RWPE2 (cell line): Measurements from ENCODE around the gene LCE1D.

Experiments used
- ATAC-seq: fragments of 200-7000 bp; cut with Tn5 transposase; 3 replicates; pipeline ENCODE4 v1.9.1; 2021; ENCODE audit warnings: low read depth
- DNase-seq: peaks from one replicate; pipeline ENCODE4 v3.0.0-alpha.2; 2020; ENCODE audit warnings: low spot score
- H3K27ac ChIP-seq: fragments of 450-650 bp; 2 replicates; pipeline ENCODE4 v1.5.1; 2017; ENCODE audit warnings: mild to moderate bottlenecking; ENCODE audit not compliant: poor library complexity, severe bottlenecking
- H3K27me3 ChIP-seq: fragments of 250-450 bp; sonication (Bioruptor Pico); 2 replicates; pipeline ENCODE4 v1.5.1; 2021; ENCODE audit warnings: mild to moderate bottlenecking, moderate library complexity; ENCODE audit not compliant: insufficient read depth, poor library complexity, severe bottlenecking
- H3K36me3 ChIP-seq: fragments of 250-450 bp; sonication (Bioruptor Pico); 2 replicates; pipeline ENCODE4 v1.5.1; 2020; ENCODE audit warnings: low read depth, mild to moderate bottlenecking, moderate library complexity
- H3K4me1 ChIP-seq: fragments of 250-450 bp; sonication (Bioruptor Pico); 2 replicates; pipeline ENCODE4 v1.5.1; 2021; ENCODE audit warnings: mild to moderate bottlenecking, moderate library complexity; ENCODE audit not compliant: insufficient read depth, poor library complexity, severe bottlenecking
- H3K4me3 ChIP-seq: fragments of 250-450 bp; sonication (Bioruptor Pico); 2 replicates; pipeline ENCODE4 v1.5.1; 2021; ENCODE audit warnings: mild to moderate bottlenecking, moderate library complexity; ENCODE audit not compliant: severe bottlenecking
- H3K9me3 ChIP-seq: fragments of 250-450 bp; sonication (Bioruptor Pico); 2 replicates; pipeline ENCODE4 v1.5.1; 2021; ENCODE audit warnings: mild to moderate bottlenecking, moderate library complexity; ENCODE audit not compliant: severe bottlenecking
- TF ChIP-seq, protein P1 (sequence below): fragments of 450-650 bp; IDR thresholded peaks from one replicate; pipeline ENCODE4 v1.5.1; 2017; ENCODE audit warnings: mild to moderate bottlenecking, moderate library complexity; ENCODE audit not compliant: poor library complexity, severe bottlenecking

The LCE1D gene, protein sequence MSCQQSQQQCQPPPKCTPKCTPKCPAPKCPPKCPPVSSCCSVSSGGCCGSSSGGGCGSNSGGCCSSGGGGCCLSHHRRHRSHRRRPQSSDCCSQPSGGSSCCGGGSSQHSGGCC

DNA sequence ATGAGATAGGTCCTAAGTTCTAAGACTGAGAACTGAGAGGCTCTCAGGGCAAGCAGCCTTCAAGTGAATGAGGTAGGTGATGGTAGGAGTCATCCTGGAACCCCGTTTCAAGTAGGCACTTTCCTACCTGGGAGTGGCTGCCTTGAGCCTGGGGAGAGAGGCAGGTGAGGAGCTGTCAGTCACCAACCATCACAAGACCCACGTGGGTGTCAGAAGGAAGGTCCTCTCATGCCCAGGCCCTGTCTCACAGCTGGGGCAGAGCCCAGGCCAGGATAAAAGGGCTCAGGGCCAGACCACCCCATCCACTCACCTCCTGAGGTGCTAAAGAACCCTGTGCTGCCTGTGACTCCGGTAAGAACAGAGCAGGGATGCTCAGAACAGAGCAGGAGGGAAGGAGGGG is at the start of gene LCE1D:
LCE1D (plus strand) TSS at position 301 of the 400 bp plus-strand sequence. CDS start 1,074 bp downstream, outside the sequence.
- no peak within 1 kb of the TSS for H3K27ac ChIP-seq
- no peak for DNase-seq
- no peaks in the 10 kb centered on the region for H3K9me3 ChIP-seq
- H3K36me3 ChIP-seq: no peaks in the 10 kb centered on the region
- no peak for ATAC-seq
- H3K4me3 ChIP-seq: no peak within 1 kb of the TSS
- H3K4me1 ChIP-seq: no peaks in the 10 kb centered on the region
- H3K27me3 ChIP-seq: no peaks in the 10 kb centered on the region
- TF ChIP-seq, protein P1, sequence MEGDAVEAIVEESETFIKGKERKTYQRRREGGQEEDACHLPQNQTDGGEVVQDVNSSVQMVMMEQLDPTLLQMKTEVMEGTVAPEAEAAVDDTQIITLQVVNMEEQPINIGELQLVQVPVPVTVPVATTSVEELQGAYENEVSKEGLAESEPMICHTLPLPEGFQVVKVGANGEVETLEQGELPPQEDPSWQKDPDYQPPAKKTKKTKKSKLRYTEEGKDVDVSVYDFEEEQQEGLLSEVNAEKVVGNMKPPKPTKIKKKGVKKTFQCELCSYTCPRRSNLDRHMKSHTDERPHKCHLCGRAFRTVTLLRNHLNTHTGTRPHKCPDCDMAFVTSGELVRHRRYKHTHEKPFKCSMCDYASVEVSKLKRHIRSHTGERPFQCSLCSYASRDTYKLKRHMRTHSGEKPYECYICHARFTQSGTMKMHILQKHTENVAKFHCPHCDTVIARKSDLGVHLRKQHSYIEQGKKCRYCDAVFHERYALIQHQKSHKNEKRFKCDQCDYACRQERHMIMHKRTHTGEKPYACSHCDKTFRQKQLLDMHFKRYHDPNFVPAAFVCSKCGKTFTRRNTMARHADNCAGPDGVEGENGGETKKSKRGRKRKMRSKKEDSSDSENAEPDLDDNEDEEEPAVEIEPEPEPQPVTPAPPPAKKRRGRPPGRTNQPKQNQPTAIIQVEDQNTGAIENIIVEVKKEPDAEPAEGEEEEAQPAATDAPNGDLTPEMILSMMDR: no peak

DNA sequence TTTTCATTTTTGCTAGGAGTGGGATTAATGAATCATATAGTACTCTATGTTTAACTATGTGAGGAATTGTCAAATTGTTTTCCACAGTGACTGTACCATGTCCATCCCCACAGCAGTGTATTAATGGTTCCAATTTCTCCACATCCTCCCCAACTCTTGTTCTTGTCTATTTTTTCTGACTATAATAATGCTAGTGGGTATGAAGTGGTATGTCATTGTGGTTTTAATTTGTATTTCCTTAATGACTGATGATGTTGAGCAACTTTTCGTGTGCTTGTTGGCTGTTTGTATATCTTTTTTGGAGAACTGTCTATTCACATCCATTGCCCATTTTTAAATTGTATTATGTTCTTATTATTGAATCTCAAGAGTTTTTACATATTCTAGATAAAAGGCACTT is 48.7 kb upstream of the LCE1D start:
- TF ChIP-seq, protein P1: no peak
- Histone ChIP-seq H3K27me3 (no peaks in the 10 kb centered on the region), H3K4me1 (peaks cover 38% of the 10 kb centered on the region), H3K36me3 (no peaks in the 10 kb centered on the region), H3K4me3 (no peak overlapping the region), H3K27ac (no peak overlapping the region), H3K9me3 (no peaks in the 10 kb centered on the region)
- ATAC-seq (no peak), DNase-seq (no peak)

DNA sequence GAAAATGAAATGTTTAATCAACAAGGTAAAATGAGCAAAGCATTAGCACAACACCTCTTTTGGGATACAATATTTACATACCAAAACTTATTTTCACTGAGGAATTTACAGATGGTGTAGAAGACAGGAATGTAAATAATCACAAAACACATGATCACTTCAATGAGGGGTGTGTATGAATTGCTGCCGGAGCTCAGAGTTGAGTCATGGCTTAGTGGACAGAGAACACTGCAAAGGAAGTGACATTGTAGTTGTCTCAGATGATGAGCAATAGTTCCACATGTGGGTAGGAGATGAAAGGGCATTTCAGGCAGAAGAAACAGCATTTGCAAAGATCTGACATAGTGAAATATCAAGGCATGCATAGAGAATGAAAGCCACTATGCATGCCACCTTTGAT is 44.3 kb upstream of the LCE1D start:
- Histone ChIP-seq H3K27ac (peak overlapping the region; percentile 48), H3K4me1 (peaks cover 10% of the 10 kb centered on the region), H3K27me3 (no peaks in the 10 kb centered on the region), H3K9me3 (no peaks in the 10 kb centered on the region), H3K36me3 (no peaks in the 10 kb centered on the region), H3K4me3 (no peak overlapping the region)
- ATAC-seq: peak; percentile 96
- TF ChIP-seq, protein P1: no peak
- DNase-seq: no peak

DNA sequence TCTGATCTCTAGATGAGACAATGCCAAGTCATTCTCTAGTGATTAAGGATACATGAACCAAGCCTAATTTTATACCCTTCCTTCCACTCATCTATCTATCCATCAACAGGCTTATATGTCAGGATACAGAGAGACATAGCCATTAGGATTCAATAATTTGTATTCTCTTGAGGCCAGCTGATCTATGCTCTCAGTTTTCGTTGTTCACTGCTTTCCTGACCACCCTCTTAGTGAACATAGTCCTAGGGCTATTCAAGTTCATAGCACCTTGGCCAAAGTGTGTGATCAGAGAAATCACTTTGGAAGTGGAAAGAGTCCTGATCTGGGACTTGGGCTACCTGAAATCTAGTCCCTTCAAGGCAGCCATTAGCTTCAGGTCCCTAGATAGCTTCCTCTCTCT is 42.9 kb upstream of the LCE1D start:
- ATAC-seq: no peak
- H3K27me3 ChIP-seq: no peaks in the 10 kb centered on the region
- H3K4me1 ChIP-seq: peaks cover 16% of the 10 kb centered on the region
- H3K27ac ChIP-seq: no peak overlapping the region
- no peak for DNase-seq
- H3K9me3 ChIP-seq: no peaks in the 10 kb centered on the region
- no peaks in the 10 kb centered on the region for H3K36me3 ChIP-seq
- no peak overlapping the region for H3K4me3 ChIP-seq
- TF ChIP-seq, protein P1: no peak

DNA sequence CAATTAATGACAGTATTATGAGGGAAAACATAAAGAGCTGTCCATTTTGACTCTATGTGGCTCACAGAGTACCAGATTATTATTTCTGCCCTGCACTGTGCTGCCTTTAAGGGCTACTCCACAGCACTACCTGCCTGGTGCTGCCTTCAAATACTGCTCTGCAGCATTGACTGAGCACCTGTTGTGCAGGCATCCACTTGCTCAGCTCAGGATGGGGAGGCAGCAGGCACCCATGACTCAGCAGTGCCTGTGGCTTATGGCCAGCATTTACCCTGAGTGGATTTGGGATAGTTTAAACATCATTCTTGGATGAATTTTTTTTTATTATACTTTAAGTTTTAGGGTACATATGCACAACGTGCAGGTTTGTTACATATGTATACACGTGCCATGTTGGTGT is 39.6 kb upstream of the LCE1D start:
- ATAC-seq (peak; percentile 74), DNase-seq (no peak)
- peaks cover 29% of the 10 kb centered on the region for H3K4me1 ChIP-seq
- H3K27me3 ChIP-seq: no peaks in the 10 kb centered on the region
- H3K4me3 ChIP-seq: no peak overlapping the region
- TF ChIP-seq, protein P1: no peak
- no peaks in the 10 kb centered on the region for H3K36me3 ChIP-seq
- H3K9me3 ChIP-seq: no peaks in the 10 kb centered on the region
- no peak overlapping the region for H3K27ac ChIP-seq
